OCI-LY7 (cell line): ENCODE results near the gene RNASEL.

Experiments used
- CTCF ChIP-seq: fragments of 200-600 bp; sonication (generic); conservative IDR thresholded peaks from 2 replicates; pipeline ENCODE4 v1.5.1; 2014; ENCODE audit warnings: mild to moderate bottlenecking, antibody characterized with exemption, low read length, moderate library complexity, mixed read lengths
- EZH2phosphoT487 ChIP-seq: fragments of 200-600 bp; sonication (generic); IDR thresholded peaks from 2 replicates; pipeline ENCODE4 v1.6.1; 2018; ENCODE audit warnings: low read depth, borderline replicate concordance, mild to moderate bottlenecking, mixed run types, antibody characterized with exemption, low read length, moderate library complexity, mixed read lengths

GRCh38 chr1:182622901-182623528 is 34.0 kb upstream of the RNASEL start:
- TF ChIP-seq CTCF (no peak), EZH2phosphoT487 (no peak)
